ENCODE measurements around the gene FKBP2.
A peak's percentile ranks its signal among the peaks of the same experiment; 100 is the strongest.

The FKBP2 gene

DNA sequence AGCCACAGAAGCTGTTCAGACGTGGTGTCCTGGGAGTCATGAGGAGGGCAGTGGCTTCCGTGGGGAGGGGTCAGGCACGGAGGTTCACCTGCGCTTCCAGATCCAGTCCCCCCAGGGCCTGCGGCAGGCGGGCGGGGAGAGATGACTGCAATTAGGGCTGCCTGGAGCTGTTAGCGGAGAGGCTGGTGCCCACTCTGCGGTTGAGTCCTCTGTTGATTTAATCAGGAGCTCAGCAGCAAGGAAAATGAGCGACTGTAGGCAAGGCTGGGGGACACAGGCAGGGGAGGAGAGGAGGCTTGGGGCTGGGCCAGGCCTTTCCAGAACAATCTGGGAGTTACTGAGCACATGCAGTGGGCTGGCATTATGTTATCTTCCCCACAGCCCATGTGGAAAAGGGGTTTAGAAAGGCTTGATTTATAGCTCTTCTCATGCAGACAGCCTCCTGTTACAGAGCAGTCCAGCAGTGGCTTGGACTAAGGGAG, 23.5 kb downstream of the FKBP2 start:
- no peak for DNase-seq (ENCODE audit: low read depth)

DNA sequence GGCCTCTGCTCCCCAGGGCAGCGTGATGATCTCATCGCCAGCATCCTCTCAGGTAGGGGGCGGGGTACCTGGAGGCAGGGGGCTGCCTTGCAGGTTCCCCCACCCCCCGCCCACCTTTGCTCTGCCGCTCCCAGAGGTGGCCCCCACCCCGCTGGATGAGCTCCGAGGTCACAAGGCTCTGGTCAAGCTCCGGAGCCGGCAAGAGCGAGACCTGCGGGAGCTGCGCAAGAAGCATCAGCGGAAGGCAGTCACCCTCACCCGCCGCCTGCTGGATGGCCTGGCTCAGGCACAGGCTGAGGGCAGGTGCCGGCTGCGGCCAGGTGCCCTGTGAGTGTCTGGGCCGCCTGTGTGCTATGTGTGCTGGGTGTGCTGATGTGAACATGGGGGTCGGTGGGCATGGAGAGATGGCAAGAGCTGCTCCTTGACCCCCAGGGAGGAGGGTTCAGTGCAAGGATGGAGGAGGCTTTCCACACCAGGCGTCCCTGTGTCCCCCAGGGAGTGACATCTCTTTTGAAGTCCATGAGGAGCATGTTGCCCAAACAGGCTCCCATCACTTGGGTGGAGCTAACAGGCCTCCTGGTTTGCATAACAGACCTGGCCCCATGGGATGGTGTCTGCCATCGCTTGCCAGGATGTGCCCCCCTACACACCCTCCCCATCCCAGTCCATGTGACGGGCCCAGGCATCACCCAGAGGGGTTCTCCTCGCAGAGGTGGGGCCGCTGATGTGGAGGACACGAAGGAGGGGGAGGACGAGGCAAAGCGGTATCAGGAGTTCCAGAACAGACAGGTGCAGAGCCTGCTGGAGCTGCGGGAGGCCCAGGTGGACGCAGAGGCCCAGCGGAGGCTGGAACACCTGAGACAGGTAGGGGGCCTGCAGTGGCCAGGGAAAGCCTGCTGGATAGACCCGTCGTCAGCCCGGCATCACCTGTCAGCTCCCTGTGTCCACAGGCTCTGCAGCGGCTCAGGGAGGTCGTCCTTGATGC, 24.6 kb downstream of the FKBP2 start:
- no peak for DNase-seq (ENCODE audit: low read depth)

DNA sequence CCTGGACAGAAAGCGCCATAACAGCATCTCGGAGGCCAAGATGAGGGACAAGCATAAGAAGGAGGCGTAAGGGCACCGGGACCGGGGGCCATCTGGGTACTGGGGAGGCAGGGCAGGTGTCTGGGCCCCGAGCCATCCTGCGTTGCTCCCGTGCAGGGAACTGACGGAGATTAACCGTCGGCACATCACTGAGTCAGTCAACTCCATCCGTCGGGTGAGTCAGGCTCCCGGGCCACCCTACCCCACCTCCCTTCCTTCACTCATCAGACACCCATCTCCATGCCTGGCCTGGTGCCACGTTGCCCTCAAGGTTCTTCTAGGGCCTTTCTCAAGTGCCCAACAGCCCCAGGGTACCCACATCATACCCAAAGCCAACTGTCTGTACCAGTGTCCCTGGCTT, 25.4 kb downstream of the FKBP2 start:
- no peak for DNase-seq (ENCODE audit: low read depth)

DNA sequence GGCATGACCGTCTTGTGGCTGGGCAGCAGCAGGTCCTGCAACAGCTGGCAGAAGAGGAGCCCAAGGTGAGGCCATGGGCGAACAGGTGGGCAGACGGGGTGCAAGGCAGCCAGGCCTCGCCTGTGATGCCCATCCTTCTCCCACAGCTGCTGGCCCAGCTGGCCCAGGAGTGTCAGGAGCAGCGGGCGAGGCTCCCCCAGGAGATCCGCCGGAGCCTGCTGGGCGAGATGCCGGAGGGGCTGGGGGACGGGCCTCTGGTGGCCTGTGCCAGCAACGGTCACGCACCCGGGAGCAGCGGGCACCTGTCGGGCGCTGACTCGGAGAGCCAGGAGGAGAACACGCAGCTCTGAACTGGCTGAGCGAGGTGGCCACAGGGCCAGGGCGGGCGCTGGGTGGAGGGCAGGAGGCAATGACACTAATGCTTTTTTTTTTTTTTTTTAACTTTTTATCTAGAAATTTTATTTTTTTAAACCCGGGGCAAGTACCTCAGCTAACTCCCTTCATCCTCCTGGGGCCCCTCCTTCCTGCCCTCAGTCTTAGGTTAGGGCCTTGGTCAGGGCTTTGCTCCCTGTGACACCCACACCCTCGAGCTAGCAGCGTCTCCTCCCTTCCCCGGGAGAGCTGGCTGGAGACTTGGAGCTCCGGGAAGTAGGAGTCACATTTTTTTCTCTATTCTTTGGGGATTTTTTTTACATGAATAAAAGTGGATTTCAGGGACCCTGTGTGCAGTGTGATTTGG, 26.5 kb downstream of the FKBP2 start:
- DNase-seq (ENCODE audit: low read depth): no peak

DNA sequence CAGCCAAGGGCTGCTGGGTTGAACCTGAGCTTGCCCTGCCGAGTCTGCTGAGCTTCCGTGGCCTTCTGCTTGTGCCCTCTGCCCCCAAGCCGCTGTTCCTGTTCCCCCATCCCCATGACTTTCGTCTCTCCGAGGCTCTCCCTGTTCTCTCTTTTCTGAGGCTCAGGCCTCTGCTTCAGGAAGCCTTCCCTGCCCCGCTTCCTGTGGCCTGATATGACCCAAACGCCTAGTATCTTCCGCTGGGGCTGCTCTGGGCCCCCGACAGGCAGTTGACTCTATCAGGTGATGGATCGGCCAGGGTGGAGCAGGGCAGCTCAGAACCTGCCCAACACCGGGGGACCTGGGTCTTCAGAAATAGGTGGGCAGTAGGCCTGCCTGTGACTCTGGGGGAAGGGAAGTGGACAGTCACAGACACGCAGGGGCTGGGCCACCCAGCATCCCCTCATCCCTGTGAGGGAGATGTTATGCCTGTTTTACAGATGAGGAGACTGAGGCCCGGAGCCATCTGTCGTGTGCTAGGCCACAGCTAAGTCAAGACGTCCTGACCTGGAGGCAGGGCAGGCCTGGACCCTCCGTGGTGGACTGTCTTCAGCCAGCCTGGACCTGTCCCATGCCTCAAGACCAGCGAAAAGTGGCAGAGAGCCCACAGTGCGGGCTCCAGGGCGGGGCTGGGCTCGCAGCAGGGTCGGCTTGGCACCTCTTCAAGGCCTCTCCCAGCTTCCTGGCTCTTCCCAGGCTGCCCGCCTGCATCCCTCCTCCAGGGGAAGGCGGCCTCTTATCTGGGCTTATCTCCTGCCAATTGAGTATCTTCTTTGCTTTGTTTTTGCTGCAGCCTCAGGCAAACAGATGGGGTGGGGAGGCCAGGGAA, 27.4 kb downstream of the FKBP2 start:
- no peak for DNase-seq (ENCODE audit: low read depth)

DNA sequence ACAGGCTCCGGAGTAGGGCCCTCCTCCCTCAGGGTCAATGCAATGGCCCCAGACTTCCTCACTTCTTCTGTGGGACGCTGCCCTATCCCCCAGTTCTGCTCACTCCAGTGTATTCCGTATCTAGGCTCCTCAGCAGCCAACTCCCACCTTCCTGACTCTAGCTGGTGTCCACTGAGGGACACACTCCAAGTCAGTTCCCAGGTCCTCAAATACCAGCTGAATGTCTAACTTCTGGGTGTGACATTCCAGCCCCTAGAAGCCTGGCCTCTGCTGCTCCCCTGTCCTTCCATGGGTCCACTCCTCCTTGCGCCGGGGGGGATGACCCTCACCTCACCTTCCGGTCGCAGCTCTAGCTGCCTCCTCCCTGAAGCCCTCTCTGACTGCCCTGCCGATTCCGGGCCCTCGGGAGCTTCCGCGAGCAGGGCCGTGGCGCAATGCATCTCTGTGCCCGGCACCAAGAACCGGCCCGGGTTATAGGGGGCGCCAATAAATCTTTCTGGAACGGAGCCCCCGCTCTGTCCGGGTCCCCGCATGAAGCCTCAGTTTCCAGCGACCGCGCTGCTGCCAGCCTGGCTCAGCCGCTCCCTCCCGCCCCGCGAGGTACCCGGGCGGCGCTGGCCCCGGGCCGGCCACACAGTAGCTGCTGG, 28.1 kb downstream of the FKBP2 start:
- DNase-seq (ENCODE audit: low read depth): no peak

DNA sequence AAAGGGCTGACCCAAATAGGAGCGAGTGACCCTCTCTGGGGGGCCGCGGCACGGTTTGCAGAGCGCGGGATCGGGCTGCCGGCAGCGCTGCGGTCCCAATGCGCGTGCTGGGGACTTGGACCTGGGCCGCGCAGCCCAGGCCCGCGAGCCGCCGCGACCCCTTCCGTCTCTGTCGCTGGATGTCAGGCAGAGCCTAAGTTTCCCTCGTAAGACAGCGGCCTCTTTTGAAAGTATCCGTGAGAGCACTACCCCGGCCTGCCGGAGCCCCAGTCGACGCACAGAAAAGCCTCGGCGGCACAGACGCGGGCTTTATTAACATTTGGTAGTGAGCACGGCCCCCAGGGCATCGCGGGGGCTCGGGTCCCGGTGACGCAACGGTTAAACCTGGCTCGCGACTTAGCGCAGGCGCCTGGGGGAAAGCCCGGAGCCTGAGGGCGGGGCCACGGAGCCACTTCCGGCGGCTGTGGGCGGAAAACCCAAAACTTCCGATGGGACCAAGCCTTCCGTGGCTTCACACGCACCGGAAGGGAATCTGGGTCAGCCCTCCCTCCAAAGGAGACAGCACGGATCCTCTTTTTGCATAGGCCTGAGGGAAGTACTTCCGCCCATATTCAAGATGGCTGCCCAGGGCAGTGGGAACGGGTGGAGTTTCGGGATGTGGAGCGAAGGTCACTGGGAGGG, 28.8 kb downstream of the FKBP2 start:
- DNase-seq (ENCODE audit: low read depth): peak; percentile 99

DNA sequence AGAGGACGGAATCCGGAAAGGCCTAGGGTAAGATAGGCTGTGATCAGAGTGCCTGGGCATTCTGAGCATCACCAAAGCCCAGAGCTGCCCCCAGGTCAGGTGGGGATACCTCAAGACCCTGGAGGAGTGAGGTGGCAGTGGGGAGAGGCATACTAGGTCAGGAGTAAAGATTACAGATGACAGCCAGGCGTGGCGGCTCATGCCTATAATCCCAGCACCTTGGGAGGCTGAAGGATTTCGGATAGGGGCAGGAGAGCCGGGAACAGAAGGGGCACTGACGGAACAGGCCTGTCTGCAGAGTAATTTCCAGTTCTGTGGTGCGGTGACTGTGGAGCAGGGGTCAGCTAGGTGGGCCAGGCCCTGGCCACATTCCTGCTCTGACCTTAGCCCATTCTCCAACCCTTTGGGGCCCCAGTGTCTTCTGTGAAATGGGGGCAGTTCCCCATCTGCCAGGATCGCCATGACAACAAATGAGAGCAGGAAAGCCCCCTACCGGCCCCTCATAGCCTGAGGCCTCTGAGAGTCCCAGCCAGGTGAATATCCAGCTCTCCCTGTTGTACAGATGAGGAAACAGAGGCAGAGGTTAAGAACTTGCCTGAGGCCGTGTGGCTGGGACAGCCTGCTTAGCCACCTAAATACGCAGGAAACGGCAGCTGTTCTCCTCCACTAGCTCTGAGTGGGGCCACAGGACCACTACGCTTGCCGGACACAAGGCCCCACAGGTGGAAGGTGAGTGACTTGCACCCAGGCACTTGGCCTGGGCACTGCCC, 34.3 kb downstream of the FKBP2 start:
- DNase-seq (ENCODE audit: low read depth): no peak

DNA sequence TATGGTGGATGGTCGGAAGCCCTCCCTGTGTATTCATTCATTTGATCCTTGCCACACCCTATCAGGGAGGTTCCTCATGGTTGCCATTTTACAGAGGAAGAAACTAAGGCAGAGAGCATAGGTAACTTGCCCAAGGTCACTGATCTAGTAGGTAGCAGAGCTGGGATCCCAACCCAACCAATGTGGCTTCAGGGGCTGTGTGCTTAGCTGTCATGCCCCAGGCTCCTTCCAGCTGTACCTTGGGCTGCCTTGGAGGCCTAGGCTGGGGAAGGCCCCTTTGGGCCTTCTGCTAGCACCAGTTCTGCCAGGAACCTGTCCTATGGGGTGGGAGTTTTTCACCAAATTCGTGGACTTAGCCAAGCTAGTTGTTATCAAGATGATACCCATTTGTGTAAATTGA, 34.9 kb downstream of the FKBP2 start:
- no peak for DNase-seq (ENCODE audit: low read depth)

DNA sequence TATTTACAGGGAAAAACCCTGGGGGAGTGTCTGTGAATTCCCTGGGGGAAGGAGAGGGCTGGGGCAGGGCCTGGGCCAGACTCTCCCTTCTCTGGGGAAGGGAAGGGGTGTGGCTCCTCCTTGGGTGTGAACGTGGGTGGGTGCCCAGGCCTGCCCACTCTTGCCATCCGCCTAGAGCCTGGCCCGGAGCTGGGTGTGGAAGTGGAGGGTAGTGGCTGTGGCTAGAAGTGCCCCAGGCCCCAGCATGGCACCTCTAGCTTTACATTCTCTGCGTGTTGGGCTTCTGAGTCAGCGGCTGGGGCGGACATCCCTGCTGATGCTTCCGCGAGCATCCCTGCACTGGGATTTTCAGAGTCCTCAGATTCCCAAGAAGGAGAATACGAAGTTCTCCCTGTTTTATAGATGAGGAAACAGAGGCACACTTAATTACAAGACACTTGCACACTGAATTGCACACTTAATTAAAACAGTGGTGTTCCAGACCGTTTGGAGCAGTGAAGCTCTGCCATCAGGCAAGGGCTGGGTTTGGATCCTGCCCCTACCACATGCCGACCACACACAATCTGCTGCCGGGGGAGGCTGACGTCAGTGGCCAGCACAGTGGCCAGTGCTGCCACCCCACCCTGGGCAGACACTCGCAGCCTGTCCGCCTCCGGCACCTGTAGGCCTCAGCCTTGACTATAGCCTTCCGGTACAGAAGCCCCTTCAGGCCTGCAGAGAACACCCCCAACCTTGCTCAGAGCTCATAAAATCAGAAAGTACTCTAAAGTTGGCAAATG, 35.9 kb downstream of the FKBP2 start:
- DNase-seq (ENCODE audit: low read depth): no peak

DNA sequence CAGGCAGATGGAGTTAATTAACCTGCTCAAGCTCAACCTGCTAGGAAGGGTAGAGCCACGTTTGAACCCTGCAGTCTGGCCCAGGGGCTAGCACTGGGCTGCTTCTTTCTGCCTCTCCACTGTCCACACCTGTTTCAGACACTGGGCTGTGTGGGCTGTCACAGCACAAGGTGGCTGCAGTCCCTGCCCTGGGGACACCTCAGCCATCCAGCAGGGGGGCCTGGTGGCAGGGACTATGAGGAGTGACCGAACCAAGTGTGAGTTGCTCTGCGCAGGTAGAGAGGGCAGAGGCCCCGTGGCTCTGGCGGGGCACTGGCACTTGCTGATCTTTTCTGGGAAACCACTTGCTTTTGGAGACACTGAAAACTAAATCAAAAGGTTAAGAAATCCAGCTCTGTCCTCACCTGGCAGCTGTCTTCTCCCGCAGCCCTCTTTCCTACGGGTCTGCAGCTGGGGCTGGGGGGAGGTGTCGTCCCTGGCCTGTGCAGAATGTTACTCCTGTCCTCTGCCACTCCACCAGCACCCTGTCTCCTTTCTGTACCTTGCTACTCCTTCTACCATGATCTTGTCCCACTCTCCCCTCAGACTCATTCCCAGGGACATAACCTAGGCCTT, 37.8 kb downstream of the FKBP2 start:
- DNase-seq (ENCODE audit: low read depth): no peak

DNA sequence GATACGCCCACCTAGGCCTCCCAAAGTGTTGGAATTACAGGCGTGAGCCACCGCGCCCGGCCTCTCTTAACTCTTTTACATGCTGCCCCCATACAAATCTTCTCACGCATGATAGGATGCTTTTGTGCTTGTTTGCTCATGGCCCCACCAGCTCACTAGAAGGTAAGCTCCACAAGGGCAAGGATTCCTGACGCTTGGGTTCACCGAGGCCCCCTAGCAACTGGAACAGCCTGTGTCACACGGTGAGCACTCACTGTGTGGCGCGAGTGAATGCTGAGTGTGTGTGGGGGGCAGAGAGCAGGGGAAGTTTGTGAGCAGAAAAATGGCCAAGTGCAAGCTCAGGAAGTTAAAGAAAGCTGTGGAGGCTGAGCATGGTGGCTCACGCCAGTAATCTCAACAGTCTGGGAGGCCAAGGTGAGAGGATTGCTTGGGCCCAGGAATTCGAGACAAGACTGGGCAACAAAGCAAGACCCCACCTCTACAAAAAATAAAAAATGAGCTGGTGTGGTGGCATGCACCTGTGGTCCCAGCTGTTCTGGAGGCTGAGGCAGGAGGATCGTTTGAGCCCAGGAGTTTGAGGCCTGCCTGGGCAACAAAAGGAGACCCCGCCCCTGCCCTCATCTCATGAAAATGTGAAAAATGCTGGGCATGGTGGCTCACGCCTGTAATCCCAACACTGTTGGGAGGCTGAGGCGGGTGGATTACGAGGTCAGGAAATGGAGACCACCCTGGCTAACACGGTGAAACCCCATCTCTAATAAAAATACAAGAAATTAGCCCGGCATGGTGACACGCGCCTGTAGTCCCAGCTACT, 41.3 kb downstream of the FKBP2 start:
- DNase-seq (ENCODE audit: low read depth): no peak

DNA sequence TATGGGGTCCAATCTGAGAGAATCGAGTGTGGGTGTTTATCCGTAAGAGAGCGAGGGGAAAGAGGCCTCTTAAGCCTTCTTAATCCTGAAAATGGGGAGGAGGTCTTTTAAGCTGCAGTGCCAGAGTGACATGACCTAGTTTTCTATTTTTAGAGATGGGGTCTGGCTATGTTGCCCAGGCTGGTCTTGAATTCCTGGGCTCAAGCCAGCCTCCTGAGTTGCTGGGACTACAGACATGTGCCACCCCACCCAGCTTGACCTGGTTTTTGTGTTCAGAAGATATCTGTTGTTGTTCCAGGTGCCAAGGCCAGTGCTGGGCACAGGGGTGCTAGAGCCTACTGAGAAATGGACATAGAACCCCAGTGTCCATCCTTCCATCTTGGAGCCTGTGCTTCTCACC, 42.2 kb downstream of the FKBP2 start:
- no peak for DNase-seq (ENCODE audit: low read depth)

DNA sequence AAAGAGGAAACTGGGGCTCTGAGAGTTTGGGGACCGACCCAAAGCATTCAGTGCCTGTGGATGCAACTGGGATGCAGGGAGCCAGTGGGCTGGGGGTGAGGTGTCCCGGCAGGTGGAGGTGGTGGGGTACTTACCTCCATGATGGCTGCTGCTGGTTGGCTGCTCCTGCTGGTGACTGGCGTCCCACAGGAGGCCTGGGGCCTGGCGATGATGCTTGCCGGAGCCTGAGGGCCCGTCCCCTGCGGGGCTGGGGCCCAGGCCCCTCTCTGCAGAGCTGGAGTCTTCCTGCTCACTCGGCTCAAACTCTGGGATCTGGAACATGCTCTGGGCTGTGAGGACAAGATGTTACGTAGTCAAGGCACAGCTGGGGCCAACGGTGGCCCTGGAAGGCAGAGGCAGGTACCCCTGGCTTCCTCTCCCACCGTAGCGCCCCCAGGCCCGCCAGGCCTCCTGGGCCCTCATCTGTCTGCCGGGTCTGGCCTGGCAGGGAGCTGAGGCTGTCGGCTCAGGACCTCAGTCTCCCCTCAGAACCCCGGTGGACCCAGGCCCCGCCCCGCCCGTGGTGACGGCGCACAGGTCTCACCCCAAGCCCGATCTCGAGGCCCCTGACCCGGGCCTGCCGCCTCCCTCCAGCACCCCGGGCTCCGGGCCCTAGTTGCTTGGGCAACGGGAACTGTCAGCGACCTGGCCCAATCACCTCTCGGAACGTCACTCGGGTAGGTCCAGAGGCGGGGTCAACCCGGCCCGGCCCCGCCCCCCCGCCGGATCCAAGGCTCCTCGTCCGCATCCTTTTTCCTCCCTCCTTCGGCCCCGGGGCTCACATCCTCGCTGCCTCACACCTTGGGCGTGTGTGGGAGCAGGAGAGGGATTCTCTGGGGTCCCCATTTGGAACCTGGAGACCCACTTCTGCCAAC, 43.4 kb downstream of the FKBP2 start, which contains the start of gene BAD:
BAD (minus strand) TSS at position 618 of the 914 bp plus-strand sequence; CDS start at position 321, 297 bp downstream.
- DNase-seq (ENCODE audit: low read depth): peak; percentile 84

DNA sequence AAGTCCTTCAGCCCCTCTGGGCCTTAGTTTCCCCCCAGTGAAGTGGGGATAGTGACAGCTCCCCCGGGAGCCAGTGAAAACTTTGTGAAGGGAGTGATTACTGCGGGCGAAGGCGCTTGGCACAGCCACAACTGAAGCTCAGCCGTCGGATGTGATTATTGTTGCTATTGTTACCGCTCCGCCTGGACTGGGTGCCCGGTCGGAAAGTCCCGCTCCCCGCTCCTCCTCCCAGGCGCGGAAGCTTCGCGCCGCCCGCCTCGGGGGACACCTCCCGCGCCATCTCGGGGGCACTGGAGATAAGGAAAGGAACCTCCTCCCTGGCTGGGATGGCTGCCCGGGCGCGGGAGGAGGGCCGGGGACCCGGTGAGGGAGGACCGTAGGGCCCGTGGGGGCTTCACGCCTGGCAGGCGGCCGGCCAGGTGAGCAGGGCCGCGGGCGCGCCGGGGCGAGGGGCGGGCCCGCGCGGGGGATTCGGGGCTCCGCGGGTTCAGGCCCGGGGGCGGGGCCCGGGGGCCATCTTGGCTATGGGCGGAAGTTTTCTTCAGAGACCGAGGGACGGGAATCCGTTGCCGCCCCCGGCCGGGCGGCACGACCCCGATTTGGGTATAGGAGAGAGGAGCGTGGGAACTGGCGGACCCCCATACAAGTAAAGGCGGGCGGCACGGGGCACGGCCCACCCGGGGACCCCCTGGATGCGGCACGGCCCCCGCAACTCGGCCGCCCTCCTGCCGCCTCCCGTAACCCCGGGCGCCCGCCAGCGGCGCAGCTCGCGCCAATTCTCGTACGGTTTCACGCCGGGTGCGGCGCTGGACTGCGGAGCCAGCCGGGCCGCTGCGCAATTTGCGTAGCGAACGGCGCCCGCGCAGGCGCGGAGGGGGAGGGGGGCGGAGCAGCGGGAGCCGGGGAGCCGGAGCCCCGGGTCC, 44.3 kb downstream of the FKBP2 start, which contains the start of gene GPR137:
GPR137 (plus strand) TSS at position 887 of the 923 bp plus-strand sequence. CDS start 677 bp downstream, outside the sequence.
- no peak for DNase-seq (ENCODE audit: low read depth)

Data from HS-27A (cell line).